Hepatocyte (in vitro differentiated cells): ENCODE measurements around the gene SYAP1. TPM values are rescaled to one million over a fixed set of nuclear protein-coding genes. Genes with fewer than 3 reads are reported as not detected.
A peak's percentile ranks its signal among the peaks of the same experiment; 100 is the strongest.

Source experiments
- DNase-seq: peaks from one replicate; pipeline ENCODE4 v3.0.0-alpha.2; 2016; ENCODE audit warnings: low spot score
- H2AFZ ChIP-seq: fragments of 200-600 bp; sonication (generic); 2 replicates; pipeline ENCODE4 v1.6.0; 2016; ENCODE audit warnings: antibody characterized with exemption, mild to moderate bottlenecking
- H3K27ac ChIP-seq: fragments of 200-600 bp; sonication (generic); 2 replicates; pipeline ENCODE4 v1.5.1; 2016; ENCODE audit warnings: mild to moderate bottlenecking
- H3K27me3 ChIP-seq: fragments of 200-600 bp; sonication (generic); 2 replicates; pipeline ENCODE4 v1.6.1; 2016
- H3K36me3 ChIP-seq: fragments of 200-600 bp; sonication (generic); replicated peaks from 2 replicates; pipeline ENCODE4 v1.5.1; 2016; ENCODE audit warnings: low read depth; ENCODE audit not compliant: insufficient read depth
- H3K4me1 ChIP-seq: fragments of 200-600 bp; sonication (generic); 2 replicates; pipeline ENCODE4 v1.5.1; 2016; ENCODE audit warnings: mild to moderate bottlenecking, moderate library complexity; ENCODE audit not compliant: insufficient read depth
- H3K4me2 ChIP-seq: fragments of 200-600 bp; sonication (generic); 2 replicates; pipeline ENCODE4 v1.6.0; 2016
- H3K4me3 ChIP-seq: fragments of 200-600 bp; sonication (generic); 2 replicates; pipeline ENCODE4 v1.5.1; 2016; ENCODE audit warnings: mild to moderate bottlenecking
- H3K79me2 ChIP-seq: fragments of 200-600 bp; sonication (generic); 2 replicates; pipeline ENCODE4 v1.6.0; 2017; ENCODE audit warnings: mild to moderate bottlenecking
- H3K9me2 ChIP-seq: fragments of 200-600 bp; sonication (generic); replicated peaks from 2 replicates; pipeline ENCODE4 v1.6.0; 2017; ENCODE audit warnings: mild to moderate bottlenecking; ENCODE audit not compliant: insufficient read depth
- H3K9me3 ChIP-seq: fragments of 200-600 bp; sonication (generic); 2 replicates; pipeline ENCODE4 v1.5.1; 2016; ENCODE audit warnings: low read depth, mild to moderate bottlenecking
- H4K20me1 ChIP-seq: fragments of 200-600 bp; sonication (generic); 2 replicates; pipeline ENCODE4 v1.6.0; 2016; ENCODE audit warnings: mild to moderate bottlenecking; ENCODE audit not compliant: insufficient read depth, poor library complexity, severe bottlenecking
- CTCF ChIP-seq: fragments of 200-600 bp; sonication (generic); IDR thresholded peaks from 2 replicates; pipeline ENCODE4 v1.5.1; 2016; ENCODE audit warnings: antibody characterized with exemption, mild to moderate bottlenecking; ENCODE audit not compliant: poor library complexity
- EZH2 ChIP-seq: fragments of 200-600 bp; sonication (generic); IDR thresholded peaks from 2 replicates; pipeline ENCODE4 v1.6.1; 2016; ENCODE audit warnings: antibody characterized with exemption, mild to moderate bottlenecking, borderline replicate concordance
- EZH2phosphoT487 ChIP-seq: fragments of 200-600 bp; sonication (generic); IDR thresholded peaks from one replicate; pipeline ENCODE4 v1.6.1; 2018; ENCODE audit warnings: antibody characterized with exemption, mild to moderate bottlenecking, low read depth, moderate library complexity; ENCODE audit not compliant: unreplicated experiment, severe bottlenecking
- WGBS: methylation state at CpG from one replicate; pipeline ENCODE4 v1.1.6; 2016; ENCODE audit warnings: low lambda C conversion rate; ENCODE audit errors: missing lambda C conversion rate; 5-methylcytosine and 5-hydroxymethylcytosine counted together
- polyA plus RNA-seq: library from polyadenylated mRNA; unstranded; fragments of >200 nt; fragmentation: Nextera tagmentation; extraction: Ambion mirVana; gene quantifications from 2 replicates; pipeline ENCODE4 v1.2.1, GENCODE V29; 2016
- total RNA-seq: library from RNA; depleted of rRNA; stranded (reverse); fragments of >200 nt; gene quantifications from 2 replicates; pipeline ENCODE4 v1.2.3, GENCODE V29; 2014

Gene SYAP1
- total and polyA plus RNA-seq, 2 experiments from 2014 or later: 52.1 to 57.8 TPM

- no peaks in the 10 kb centered on the region for H3K27me3 ChIP-seq
- H3K36me3 ChIP-seq: no peaks in the 10 kb centered on the region
- 95% methylated on average over 5 of the region's 5 CpGs for WGBS
- DNase-seq: no peak
- no peak overlapping the region for H3K4me2 ChIP-seq
- TF ChIP-seq EZH2phosphoT487 (no peak), EZH2 (no peak), CTCF (no peak)
- H3K4me3 ChIP-seq: no peak overlapping the region
- no peaks in the 10 kb centered on the region for H3K9me3 ChIP-seq
- no peak overlapping the region for H2AFZ ChIP-seq
- H4K20me1 ChIP-seq: peaks cover 2% of the 10 kb centered on the region
- H3K9me2 ChIP-seq: no peaks in the 10 kb centered on the region
- no peaks in the 10 kb centered on the region for H3K4me1 ChIP-seq
- no peak overlapping the region for H3K27ac ChIP-seq
- peaks cover 76% of the 10 kb centered on the region for H3K79me2 ChIP-seq
Observed at GRCh38 chrX:16797358-16797757, 77.9 kb downstream of the SYAP1 start.

DNA sequence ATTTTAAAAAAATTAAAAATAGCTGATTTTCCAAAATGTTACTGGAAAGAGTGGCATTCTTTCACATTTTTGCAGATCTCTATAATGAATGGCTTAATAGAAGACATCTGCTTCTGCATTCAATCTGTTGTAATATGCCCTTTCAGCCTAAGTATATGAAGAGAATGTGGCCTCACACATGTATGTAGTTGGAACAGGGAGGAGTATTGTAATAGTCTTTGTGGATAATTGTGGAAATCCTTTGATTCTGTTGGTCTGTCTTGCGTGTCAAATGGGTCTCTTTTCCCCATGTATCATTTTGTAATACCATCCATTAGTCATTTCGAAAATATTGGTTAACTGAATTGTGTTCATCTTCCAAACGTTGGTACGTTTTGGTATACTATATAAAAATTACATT is 78.4 kb downstream of the SYAP1 start:
- DNase-seq: no peak
- no peak overlapping the region for H3K27ac ChIP-seq
- H3K9me3 ChIP-seq: no peaks in the 10 kb centered on the region
- WGBS: 90% methylated on average over 4 of the region's 4 CpGs
- H3K4me2 ChIP-seq: no peak overlapping the region
- H2AFZ ChIP-seq: no peak overlapping the region
- H4K20me1 ChIP-seq: no peaks in the 10 kb centered on the region
- TF ChIP-seq EZH2phosphoT487 (no peak), EZH2 (no peak), CTCF (no peak)
- H3K36me3 ChIP-seq: no peaks in the 10 kb centered on the region
- H3K9me2 ChIP-seq: no peaks in the 10 kb centered on the region
- no peaks in the 10 kb centered on the region for H3K4me1 ChIP-seq
- H3K79me2 ChIP-seq: peaks cover 71% of the 10 kb centered on the region
- no peaks in the 10 kb centered on the region for H3K27me3 ChIP-seq
- no peak overlapping the region for H3K4me3 ChIP-seq

- Histone ChIP-seq H3K27ac (no peak overlapping the region), H2AFZ (no peak overlapping the region), H3K9me2 (no peaks in the 10 kb centered on the region), H3K4me1 (peaks cover 14% of the 10 kb centered on the region), H3K27me3 (no peaks in the 10 kb centered on the region), H3K36me3 (no peaks in the 10 kb centered on the region), H4K20me1 (no peaks in the 10 kb centered on the region), H3K9me3 (no peaks in the 10 kb centered on the region), H3K4me3 (no peak overlapping the region), H3K4me2 (no peak overlapping the region), H3K79me2 (peaks cover 58% of the 10 kb centered on the region)
- TF ChIP-seq EZH2phosphoT487 (no peak), CTCF (no peak), EZH2 (no peak)
- no peak for DNase-seq
- 84% methylated on average over 8 of the region's 8 CpGs for WGBS
Observed at GRCh38 chrX:16804923-16805464, 85.6 kb downstream of the SYAP1 start.

GRCh38 chrX:16807548-16807947 is 88.1 kb downstream of the SYAP1 start:
- Histone ChIP-seq H3K27me3 (no peaks in the 10 kb centered on the region), H3K4me2 (peak overlapping the region; percentile 70), H3K4me1 (peaks cover 14% of the 10 kb centered on the region), H3K9me3 (no peaks in the 10 kb centered on the region), H3K9me2 (no peaks in the 10 kb centered on the region), H3K36me3 (no peaks in the 10 kb centered on the region), H3K27ac (peak overlapping the region; percentile 67), H2AFZ (no peak overlapping the region), H3K4me3 (no peak overlapping the region), H3K79me2 (peaks cover 71% of the 10 kb centered on the region), H4K20me1 (no peaks in the 10 kb centered on the region)
- TF ChIP-seq EZH2 (no peak), EZH2phosphoT487 (no peak), CTCF (peak; percentile 40)
- peak; percentile 61 for DNase-seq
